T-helper 9 cell (primary cell): Measurements from ENCODE around the gene SMARCAL1.
"Not testable (repeated sequence)": the region's sequence is repeated elsewhere in the genome, so short reads cannot be mapped to it uniquely, and the experiment has no call there.

Experiments used
- DNase-seq: peaks from one replicate; pipeline ENCODE4 v3.0.0-alpha.2; 2020
- total RNA-seq, 2 donors: gene quantifications; one replicate each; lab custom pipeline; 2026; lab: John Stamatoyannopoulos, UW

The SMARCAL1 gene
- 18.1 to 32.1 reads per million in 2 donors for total RNA-seq

DNA sequence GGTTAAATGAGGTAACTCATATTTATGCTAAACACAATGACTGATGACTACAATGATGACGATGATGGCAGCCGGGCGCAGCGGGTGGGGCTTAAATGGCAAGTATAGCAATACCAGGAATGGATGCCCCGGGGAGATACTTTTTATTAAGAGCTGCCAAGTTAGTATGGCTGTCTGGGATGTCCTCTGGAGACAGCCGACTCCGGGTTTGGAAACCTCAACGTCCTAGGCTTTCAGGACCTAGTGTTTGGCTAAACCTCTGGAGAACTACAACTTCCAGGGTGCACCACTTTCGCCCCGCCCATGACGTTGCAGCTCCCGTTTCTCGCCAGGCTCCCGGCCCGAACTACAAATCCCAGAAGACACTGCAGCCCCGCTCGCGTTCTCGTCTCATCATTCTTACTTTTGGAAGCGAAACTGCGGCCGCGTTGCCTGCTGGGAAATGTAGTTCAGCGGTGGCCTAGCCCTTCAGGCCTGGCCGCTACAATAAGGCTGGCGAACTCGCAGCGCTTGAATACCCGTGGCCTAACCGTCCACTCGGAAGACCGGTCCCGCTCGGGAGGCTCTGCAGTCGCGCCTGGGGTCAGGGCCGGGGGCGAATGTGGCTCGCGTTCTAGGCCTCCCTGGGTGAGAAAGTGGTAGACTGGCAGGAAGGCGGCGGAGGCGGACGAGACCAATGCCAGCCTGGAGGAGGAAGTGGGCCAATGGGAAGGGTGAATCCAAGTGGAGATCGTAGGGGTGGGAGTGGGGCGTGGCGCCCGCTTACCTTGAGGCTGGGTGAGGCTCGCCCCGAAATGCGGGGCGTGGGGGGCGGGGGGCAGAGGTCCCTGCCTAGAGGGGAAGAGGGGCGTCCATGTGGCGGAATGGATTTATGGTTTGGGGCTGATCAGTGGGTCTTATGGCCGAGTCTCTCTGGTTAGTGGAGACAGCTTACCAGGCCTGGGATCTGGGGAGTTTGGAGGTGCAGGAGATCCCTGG, at the start of gene SMARCAL1:
SMARCAL1 (plus strand) TSS at position 463 of the 978 bp plus-strand sequence. CDS start 2,221 bp downstream, outside the sequence.
- peak; percentile 99 for DNase-seq

DNA sequence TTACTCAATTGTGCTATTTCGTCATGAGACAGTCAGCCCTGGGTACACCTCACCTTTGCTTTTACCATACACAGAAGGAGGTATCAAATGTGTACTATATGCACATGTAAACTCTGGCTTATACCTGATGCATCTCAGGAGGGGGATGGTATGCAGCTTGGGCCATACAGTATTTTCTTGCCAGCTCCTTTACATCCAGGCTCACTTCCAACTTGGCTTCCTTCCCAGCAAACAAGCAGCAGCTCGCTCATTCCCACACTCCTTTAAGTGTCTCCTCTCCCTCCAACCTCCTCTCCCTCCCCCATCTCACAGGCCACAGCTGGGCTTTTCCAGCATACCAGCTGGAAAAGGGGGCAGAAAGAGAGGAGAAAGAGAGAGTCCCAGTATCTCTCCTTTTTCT, 49.6 kb upstream of the SMARCAL1 start:
- no peak for DNase-seq

DNA sequence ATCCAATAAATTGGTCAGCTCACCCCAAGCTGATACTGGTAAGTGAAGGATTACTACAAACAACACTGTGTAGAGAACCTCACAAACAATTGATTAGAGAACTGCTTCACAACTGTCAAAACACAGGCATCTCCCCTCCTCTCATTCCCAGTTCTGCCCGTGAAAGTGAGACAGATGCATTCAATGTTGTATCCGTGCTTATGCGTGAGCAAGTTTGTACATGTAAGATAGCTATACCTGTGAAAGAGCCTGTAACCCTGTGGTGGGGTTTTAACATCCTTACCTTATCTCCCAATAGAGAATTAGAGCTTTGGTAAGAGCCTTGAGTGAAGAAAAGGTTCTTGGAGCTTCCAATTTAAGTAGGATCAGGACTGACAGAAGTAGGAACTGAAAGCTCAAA, 49.1 kb upstream of the SMARCAL1 start:
- no peak for DNase-seq

DNA sequence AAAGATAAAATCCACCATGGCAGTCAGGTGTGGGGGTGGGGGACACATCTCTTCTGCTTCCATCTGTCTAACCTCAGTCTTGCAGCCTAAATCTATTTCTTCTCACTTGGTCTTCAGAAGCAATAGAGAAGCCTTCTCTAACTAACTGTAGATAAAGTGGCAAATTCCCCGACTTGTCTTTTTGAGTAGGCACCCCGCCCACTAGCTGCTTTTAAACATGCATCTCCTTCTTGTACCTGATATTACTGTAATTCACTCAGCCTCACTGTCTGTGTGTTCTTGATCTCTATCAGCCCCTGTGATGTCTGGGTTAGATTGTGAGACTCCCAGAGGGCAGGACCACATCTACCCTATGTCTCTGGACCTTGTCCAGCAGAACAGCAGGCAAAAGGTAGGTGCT, 46.8 kb upstream of the SMARCAL1 start:
- DNase-seq: no peak

DNA sequence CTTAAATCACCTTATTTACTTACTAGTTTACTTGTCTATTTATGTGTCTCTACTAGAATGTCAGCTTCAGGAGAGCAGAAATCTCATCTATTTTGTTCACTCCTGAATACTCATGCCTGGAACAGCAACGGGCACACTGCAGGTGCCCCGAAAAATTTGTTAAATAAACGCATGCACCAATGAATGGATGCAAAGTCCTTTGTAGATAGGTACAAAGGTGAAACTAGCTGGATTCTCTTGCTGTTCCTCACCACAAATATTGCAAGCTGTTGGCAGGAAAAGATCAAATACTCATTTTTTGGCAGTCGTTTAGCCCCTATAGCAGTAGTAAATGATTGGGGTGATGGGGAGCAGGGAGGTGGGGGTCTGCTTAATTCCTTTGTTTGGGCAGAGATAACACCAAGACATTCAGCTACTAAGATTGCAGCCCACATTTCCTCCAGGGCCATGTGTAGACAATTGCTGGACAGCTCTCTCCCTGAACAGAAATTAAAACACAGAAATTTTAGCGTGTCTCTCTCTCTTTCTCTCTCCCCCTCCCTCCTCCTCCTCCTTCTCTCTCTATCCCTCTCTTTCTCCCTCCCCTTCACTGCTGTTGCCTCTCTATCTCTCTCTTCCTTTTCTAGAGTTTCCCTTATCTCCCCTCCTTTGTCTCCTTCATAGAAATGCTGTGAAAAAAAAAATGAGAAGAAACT, 45.4 kb upstream of the SMARCAL1 start:
- DNase-seq: no peak

DNA sequence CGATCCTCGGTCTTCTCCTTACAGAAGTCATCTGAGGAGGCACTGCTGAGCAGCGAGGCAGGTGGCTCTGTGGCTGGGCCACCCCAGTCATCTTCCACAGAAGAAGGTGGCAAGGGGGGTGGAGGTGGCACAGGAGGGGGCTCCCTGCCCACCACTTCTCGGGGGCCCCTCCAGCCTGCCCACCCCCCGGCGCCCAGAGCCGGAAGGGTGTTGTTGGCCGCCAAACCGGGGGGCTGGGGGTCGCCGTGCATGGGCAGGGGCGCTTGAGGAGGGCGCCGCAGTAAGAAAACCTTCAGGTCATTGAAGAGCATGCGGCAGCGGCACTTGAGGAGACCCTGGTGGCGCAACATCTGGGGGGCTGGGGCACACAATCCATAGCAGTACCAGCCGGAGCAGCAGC, 42.5 kb upstream of the SMARCAL1 start:
- no peak for DNase-seq

DNA sequence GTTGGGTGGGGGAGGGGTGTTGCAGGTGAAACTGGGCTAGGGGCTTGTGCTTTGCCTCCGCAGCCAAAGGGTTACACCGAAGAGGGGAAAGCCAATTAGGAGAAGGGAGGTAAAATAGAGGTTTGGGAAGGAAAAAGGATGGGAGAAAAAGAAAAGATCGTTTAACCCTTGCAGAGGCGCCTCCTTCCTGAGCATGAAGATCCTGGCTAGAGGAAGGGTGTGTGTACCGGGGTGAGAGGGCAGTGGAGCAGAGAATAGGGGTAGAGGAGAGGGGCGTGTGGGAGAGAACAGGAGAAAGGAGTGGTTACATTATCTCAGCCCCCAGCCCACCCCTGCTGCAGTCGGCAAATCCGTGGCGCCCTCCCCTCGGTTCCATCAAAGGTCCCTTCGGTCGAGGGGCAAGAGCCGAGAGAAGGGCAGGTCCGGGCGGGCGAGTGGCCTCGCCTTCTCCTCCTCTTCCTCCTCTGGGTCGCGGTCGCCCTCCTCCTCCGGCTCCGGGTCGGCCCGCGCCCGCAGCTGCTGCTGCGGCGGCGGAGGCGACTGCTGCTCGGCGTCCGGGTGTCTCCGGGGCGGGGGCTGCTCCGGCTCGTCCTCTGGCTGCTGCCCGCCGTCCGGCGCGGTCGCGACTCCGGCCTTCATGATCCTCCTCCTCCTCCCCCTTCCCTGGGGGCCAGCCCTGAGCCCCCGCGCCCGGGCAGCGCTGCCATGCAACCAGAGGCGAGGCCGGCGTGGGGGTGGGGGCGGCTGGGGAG, 41.1 kb upstream of the SMARCAL1 start:
- DNase-seq: no peak

DNA sequence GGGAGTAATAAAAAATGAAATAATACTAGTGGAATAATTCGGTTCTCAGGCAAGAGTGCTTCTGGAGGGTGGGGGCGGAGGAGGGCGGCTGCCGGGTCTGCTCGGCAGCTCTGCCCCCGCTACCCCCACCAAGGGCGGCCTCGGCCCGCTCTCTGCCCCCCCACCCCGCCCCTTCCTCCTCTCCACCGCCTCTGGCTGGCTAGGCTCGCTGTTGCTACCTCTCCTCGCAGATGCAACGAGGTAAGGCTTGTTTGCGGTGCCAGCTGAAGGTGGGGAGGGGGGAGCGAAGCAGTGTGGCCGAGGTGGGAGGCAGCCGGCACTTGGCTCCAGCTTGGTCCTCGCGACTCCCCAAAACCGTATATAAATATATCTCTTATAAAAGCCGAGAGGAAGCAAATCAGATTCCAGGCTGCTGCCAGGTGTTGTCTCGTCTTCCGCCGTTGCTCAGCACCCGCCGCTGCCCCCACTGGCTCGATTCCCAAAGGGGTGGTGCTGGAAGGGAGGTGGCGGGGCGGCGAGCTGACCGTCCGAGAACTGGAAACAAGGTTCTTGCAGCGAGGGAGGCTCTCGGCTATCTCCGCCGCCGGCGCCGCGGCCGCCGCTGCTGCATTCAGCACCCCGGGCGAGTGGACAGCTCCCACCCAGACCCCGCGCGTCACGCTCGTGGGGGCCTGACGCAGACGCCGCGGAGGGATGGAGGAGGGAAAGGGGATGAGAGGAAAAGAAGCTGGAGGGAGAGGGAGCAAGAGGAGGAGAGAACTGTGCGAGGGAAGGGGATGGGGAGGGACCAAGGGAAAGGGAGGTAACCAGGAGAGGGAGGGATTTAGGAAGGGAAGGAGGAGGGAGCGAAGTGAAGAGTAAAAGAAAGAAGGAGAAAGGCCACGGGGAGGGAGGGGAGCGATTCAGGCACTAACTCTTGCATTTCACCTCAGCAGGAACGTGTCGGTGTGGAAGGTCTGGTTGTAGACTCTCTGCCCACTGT, 40.3 kb upstream of the SMARCAL1 start, which contains the start of gene MARCHF4:
MARCHF4 (minus strand) TSS at position 763 of the 982 bp plus-strand sequence. CDS start 2,223 bp downstream, outside the sequence.
- DNase-seq: peak; percentile 69

DNA sequence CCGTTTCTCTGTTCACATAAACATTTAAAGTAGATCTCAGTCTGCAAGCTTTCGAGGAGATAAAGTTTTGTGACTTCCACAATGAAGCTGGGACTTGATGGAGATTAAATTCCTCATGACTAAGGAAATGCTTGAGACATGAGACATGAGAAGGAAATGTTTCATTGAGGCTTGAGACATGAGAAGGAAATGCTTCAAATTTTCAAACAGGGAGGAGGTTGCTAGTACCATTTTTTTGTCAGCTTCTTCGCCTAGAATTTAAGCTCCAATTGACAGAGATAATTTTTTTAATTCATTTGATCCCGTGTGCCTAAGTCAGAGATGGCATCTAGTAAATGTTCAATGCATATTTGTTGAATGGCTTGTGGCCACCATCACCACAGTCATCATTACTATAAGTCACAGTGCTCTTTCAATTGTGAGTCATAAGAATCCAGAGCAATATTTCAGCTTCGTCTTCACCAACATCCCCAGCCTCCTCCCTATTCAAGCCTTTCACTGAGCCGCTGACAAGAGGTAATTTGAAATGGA, 39.5 kb upstream of the SMARCAL1 start:
- DNase-seq: no peak

DNA sequence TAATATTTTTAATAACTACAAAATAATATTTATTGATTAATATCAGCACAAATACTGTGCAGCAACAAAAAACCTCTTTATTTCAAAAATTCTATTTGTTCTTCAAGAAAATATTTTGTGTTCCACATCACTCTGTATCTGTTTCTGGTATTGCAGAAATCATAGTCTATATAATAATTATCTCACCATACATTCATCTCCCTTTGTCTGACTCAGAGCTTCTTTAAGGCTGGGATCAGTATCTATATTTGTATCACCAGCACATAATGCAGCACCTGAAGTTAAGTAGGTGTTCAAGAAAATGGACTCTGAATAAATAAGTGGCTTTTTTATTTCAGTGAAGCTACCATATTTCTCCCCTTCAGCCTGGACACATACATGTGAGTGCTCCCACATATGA, 38.4 kb upstream of the SMARCAL1 start:
- no peak for DNase-seq

DNA sequence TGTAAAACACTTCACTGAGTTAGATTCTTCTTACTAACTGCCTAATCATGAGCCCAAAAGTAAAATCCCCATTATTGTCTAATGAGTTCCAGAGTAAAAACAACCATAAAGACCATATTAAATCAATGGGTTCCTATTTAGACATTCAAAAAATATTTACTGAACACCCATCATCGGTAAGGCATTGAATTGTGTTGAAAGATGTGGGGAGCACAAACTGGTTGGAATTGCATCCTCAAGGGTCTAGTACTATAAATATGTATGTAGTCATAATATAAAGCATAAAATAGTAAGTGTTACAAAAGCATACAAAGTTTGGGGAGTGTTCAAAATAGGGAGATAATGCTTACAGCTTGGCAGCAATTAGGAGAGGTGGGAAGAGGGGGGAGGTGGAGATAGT, 37.0 kb upstream of the SMARCAL1 start:
- DNase-seq: no peak

DNA sequence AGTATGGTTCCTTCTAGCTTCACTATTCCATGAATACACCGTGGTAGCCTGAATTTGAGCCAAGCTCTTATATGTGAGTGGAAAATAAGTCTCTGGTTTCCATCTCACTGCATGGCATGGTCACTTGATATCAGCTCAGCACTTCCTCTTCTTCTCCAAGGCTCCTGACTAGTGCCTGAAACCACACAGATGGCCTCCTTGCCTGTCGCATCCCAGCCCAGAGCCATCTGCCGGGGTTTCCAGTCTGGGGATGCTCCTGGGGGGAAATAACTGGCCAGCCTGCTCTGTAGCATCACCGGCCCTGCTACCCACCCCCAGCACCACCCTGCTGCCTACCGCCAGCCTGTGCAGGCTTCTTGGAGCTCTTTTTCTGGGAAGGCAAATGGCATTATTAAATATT, 32.3 kb upstream of the SMARCAL1 start:
- DNase-seq: no peak

DNA sequence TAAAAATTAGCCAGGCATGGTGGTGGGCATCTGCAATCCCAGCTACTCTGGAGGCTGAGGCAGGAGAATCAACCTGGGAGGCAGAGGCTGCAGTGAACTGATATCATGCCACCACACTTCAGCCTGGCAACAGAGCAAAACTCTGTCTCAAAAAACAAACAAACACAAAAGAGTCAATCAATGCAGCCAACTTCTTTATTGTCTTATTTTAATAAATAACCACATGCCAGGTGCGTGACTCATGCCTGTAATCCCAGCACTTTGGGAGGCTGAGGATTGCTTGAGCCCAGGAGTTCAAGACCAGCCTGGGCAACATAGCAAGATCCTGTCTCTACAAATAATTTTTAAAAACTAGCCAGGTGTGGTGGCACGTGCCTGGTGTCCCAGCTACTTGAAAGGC, 27.9 kb upstream of the SMARCAL1 start:
- not testable (repeated sequence) for DNase-seq

DNA sequence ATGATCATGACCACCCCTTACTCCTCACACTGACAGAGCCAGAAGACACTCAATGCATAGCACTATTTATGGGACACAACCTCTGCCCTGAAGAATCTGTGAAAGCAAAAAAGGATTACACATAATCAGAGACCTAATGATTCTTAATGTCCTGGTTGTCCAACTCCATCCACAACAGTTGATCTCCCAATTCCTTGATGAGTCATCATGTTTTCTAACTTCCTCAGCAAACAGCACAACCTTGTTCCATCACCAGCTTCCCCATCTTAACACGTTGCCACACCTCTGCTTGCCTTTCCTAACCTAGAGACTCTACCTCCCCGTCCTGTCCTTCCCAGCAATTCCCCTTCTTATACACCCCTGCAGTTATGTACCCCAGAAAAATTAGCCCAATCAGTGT, 26.8 kb upstream of the SMARCAL1 start:
- no peak for DNase-seq

DNA sequence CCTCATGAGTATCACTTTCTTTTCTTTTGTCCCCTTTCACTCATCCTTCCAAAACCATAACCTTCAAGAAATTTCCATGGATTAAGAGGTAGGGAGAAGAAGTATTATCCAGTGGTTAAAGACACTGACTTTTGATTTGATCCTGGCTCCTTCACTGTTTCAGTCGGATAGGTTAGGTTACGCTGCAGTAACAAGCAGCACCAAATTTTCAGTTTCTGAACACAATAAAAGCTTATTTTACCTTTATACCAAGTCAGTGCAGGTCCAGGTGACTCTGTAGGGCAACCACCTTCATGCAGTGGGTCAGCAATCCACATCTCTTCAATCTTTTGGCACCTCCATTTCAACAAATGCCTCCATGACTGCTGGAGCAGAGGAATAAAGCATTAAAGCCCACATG, 25.0 kb upstream of the SMARCAL1 start:
- no peak for DNase-seq

DNA sequence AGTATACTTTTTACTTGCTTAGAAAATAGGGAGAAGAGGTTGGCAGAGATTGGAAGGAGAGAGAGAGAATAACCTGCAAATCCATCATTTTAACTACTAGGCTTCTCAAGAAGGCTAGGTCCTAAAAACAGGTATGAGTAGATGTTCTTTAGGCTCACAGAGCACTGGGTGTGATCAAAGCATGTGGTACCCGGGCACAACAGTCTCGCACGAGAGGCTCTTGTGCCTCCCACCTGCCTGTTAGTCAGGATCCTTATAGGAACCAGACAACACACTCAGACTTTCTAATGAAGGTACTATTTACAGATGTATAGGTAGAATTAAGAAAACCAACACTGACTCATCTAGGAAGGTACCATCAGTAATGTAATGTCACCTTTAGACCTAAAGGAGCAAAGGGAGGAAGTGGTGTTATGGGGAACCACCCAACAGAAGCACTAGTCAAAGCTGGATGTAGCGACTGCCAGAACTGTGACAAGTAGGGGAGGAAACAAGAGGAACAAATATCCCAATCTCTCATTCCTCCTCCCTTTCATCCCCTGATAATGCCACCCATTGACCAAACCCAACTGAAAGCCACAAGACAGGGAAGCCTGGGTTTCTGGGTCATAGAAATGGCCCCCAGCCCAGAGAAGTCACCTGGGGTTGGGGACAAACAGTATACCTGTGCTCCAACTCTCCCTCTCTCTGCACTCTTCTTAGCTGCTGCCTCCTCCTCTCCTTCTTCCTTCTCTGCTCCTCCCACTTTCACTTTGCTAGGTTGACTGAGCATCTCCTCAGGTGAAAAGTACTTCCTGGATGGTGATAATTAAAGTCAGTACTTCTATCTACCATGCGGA, 24.0 kb upstream of the SMARCAL1 start:
- no peak for DNase-seq

DNA sequence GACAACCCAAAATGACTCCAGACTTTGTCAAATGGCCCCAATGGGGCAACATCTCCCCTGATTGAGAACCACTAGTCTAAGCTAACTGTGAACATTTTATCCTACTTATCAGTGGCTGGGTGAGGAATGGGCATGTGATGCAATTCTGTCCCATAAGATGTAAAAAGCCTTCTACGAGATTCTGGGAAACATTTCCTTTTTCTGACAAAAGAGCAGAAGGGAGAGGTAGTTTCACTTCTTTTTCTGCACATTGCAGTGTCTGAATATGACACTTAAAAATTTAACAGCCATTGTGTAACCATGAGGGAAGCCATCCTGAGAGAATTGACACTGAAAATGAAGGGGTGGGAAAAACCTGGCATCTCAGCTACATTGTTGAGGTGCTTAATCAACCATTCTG, 22.7 kb upstream of the SMARCAL1 start:
- no peak for DNase-seq

DNA sequence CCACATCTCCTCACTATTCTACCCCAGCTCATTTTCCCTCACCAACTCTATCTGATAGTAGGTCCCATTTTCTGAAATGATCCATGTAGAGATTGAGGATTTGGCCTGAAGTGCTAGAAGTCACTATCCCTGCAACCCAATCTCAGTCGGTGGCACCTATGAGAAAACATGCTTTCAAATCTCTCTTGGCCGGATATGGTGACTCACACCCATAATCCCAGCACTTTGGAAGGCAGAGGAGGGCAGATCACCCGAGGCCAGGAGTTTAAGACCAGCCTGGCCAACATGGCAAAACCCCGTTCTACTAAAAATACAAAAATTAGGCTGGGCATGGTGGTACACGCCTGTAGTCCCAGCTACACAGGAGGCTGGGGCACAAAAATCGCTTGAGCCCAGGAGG, 20.9 kb upstream of the SMARCAL1 start:
- DNase-seq: no peak

DNA sequence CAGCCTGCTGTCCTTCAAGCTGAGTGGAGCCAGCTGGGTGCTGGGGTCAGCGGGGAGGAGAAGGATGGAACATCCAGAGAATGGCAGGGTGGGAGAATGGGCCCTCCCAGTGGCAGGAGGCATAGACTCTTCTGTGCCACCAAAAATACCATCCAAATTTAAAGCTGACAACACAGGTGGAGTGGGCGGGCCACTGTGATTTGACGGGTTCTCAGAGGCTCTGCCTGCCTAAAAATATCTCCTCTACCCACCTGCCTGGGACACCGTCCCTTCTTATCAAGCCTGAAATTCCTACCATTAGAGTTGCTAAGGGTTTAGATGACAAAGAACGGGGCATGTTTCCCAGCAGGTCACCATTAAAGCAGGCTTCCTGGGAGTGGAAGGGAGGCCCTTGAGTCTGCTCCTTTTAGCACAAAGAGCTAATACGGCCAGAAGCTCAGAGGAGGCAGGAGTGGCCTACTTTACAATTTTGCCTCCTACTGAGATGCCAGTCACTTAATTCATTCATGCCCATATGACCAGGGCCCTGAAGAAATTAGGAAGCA, 20.2 kb upstream of the SMARCAL1 start:
- DNase-seq: no peak
